HG03354 (cell line): ENCODE results near the gene SOCS1.

Experiments used
- ATAC-seq: cut with Tn5 transposase; IDR thresholded peaks from one replicate; pipeline ENCODE4 v1.9.1; 2021; ENCODE audit warnings: mild to moderate bottlenecking; ENCODE audit not compliant: unreplicated experiment, poor library complexity, severe bottlenecking

Gene SOCS1

DNA sequence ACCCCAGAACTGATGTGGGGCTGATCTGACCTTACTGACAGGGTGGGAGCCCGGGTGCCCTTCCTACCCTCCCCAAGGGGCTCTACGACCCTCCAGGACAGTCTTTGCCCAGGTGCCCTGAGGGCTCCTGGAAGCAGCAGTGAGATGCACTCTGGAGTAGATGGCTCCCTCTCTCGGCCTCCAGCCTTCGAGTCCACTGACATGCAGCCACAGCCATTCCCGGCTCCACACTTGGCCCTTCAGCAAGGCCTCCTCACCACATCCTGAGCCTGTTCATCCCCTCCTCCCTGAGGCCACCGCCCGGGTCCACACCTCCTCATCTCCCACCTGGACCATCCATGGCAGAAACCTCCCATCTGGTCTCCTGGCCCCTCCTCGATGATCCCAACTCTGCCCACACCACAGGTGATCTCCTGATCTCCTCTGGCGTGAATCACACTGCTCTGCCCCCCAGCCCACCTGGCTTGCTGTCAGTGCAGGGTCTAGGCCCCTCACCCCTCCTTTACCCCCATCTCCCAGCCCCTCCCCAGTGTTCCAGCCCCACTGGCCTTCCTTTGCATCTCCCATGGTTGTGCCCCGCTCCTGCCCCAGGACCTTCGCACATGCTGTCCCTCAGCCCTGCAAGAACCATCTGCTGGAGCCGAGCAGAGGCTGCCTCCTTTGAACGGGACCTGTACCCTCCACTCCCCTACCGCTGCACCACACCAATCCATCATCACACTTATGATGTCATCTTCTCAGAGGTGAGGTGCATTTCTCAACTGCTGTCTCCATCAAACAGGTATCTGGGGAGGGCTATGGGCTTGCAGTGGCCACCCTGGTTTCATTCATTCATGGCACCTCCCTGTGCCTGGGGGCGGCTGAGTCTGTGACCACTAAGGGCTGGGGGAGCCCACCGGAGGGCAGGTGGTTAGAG, 44.7 kb downstream of the SOCS1 start:
- no peak for ATAC-seq

DNA sequence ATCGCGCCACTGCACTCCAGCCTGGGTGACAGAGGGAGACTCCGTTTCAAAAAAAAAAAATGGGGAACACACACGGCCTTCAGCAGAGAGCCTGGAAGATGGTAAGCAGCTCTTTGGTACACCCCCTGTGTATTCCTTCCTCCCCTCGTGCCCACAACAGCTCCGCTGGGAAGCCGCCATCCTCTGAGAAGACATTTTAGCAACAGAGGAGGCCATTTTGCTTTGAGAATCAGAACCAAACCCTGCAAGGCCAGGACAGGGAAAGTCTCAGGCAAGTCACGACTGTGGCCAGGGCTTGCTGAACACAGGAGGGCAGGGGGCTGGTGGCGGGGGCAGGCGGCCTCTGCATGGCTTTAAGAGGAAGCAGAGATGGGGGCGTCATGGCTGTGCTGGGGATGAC, 45.7 kb downstream of the SOCS1 start:
- no peak for ATAC-seq

DNA sequence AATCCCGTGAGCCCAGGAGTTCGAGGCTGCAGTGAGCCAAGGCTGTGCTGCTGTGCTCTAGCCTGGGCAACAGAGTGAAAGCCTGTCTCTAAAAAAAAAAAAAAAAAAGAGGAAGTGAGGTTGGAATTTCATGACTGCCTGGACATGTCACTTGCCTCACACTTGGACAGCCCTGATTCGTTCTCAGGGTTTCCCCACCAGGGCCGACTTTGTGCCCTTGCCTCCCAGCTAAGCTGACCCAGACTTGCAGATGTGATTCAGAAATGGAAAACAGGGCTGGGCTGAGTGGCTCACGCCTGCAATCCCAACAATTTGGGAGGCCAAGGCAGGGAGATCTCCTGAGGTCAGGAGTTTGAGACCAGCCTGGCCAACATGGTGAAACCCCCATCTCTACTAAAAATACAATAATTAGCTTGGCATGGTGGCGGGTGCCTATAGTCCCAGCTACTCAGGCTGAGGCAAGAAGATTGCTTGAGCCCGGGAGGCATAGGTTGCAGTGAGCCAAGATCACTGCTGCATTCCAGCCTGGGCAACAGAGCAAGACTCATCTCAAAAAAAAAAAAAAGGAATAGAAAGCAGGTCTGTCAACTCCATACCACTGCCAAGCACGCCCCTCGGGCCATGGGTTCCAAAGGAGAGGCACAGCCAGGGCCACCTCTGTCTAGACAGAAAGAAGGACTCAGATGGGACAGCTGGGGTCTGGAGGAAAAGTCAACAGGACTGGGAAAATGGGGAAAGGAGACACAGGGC, 46.9 kb downstream of the SOCS1 start:
- ATAC-seq = no peak

DNA sequence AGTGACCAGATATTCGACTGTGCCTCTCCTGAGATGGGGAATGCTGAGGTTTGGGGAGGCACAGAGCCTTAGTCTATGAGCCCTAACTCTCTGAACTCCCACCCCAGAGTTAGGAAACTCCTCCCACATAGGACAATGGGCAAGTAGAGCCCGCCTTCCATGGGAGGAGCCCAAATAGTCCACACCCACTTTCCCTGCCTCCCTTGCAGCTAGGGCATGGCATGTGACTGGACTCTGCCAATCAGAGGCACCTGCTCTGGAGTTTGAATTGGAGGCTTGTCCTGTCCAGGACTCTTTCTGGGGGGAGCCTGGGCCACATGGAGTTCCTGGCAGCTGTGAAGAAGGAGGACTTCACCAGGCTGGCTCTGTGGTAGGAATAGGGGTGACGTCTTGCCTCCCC, 48.4 kb downstream of the SOCS1 start:
- no peak for ATAC-seq

DNA sequence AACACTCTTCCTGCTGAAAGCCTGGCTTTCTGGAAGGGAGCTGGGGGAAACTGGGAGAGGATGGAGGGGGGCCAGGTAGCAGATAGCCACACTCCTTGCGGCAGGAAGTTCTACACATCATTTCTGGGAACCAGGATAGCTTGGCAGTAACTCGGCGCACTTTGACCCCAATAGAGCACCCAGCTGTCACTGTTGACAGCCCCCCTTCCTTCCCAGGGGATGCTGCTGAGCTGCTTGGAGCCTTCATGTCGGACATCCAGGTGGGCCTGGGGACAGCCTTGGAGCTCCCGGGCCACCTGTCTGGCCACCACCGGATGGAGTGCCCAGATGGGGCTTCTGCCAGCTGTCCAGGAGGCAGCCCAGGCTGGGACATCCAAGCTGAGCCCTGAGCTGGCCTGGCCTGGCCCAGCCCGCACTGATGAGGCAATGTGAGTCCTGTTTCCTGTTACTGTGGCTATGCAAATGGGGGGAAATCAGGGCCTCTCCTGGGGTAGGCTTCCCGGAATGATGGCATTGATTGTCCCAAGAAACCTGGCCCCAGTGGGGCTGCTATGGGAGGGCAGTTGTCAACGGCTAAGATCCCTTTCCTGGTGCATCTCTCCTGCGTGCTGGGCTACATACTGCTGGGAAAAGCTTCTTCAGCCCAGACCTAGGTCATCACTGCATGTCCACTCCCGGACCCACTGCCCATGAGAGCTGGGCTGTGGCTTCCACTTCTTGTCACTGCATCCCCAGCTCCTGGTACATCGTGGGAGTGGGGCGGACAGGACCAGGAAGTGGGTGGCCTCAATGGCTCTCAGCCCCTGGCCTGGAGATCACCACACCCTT, 50.0 kb downstream of the SOCS1 start:
- ATAC-seq = peak; percentile 30

DNA sequence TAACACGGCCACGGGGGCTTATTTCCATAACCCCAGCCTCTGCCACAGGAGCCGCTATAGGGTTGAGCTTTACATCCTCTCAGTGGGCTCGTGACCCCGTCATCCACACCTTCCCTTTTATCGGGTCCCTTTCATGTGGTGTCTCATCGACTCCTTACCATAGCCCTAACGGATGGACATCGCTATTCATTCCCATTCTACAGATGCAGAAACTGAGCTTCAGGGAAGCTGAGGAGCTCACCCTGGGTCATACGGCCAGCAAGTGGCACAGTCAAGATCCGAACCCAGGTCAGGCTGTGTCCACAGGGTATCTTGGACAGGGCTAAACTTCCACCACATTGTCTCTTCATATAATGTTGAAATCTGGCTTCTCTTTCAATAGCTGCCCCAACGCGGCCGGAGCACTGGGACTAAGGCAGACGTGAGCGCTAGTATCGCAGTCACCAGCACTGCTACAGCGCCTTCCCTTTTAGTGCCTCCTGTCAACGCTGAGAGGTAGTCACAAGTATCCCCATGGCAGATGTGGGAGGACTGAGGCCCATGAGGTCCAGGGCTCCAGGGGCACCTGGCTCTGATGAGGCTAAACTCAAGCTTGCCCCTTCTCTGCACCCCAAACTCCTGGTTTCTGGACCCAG, 50.8 kb downstream of the SOCS1 start:
- no peak for ATAC-seq

DNA sequence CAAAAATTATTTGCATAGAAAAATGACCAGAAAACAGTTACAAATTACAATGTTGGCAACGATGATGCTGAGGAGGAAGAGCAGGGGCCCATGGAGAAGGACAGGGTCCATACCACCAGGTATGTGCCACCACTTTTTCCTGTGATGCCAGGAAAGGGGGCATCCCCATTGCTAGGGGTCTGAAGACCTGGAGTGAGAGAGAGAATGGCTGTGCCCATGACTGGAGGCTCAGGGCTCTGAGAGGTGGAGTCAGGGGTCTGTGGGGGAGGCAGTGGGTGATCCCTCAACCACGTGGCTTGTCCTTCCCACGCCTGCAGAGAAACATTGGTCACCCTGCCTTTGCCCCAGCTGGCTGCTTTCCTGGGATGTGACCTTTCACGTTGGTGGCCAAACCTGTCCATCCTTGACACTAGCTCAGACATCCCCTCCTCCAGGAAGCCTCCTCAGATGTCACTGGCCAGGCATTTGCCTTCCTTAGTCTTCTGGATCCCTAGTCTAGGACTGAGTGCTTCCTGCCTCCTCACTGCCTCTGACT, 51.4 kb downstream of the SOCS1 start:
- ATAC-seq = no peak
